C1 segment of cervical spinal cord (tissue), 14 donors: Measurements from ENCODE around the gene GPC6.
"Not testable (repeated sequence)": the region's sequence is repeated elsewhere in the genome, so short reads cannot be mapped to it uniquely, and the experiment has no call there.

Experiments
- DNase-seq, 14 donors: peaks; one replicate each; lab custom pipeline; 2025; lab: John Stamatoyannopoulos, UW

GPC6 gene

DNA sequence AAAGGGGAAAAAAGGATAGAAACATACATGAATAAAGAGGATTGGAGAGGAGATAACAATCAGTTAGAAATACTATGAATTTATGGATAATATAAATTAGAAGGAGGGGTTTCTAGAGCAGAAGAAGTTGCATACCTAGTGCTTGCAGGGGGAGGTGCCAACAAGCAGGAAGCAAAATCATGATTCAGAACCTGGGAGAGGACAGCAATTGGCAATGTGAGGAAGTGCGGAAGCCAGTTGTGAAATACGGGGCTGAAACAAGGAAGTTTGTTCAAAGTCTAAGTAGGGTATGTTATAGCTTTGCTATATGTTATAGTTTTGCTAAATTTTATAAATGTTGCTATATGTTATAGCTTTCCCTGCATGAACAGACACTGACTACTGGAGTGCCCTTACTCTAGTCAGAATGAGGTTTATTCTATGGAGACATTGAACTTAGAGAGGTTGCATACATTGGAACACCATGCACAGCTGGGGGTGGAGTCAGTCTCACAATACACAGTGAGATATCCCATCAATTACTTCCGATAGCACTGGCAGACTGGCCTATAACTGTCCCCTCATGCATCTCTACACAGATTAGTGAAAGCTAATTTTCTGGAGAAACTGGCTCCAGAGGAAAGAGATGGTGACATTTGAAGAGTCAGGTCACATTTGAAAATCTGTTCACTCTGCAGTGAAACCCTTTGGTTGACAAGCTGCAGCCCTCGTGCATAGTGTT is 92.1 kb downstream of the GPC6 start:
- no peak for DNase-seq

DNA sequence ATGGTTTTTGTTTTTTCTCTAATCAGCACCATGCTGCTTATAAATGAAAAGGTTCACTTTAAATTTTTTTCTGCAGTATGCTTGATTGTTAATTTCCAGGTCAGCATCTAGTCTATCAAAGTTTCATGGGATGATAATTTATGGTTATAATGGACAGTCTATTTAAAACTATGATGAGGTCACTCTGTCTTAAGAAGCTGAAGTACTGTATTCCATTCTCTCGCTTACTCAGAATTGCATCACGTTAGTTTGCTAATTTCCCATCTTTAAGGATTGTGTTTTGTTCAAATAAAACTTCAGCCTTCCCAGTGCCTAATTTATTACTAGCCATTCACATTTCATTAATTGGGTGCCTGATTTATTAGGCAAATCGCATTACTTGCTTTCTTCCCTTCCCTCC is 94.3 kb downstream of the GPC6 start:
- no peak for DNase-seq

- not testable (repeated sequence) for DNase-seq
Measured at GRCh38 chr13:93323880-93324279, 97.3 kb downstream of the GPC6 start.

GRCh38 chr13:93325303-93326233 is 99.0 kb downstream of the GPC6 start:
- DNase-seq, result no peak

- no peak for DNase-seq
Measured at GRCh38 chr13:93326234-93326811, 99.7 kb downstream of the GPC6 start.

DNA sequence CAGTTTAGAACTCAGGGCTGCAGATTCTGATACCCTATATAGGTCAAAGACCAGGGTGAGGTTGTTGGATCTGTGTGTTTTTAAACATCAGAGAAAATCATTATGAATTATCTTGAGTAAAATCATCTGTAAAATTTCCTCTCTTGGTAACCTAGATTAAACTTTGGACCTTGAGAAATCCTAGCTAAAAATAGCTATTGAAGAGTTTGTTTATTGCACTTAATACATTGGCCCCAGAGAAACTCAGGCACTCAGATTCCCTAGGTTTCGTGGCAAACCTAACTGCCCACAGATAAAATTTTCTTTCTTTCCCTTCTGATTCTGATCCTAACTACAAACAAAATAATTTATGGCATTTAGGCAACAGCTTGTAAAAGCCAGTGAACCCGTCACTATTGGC is 102.3 kb downstream of the GPC6 start:
- DNase-seq, result no peak

DNA sequence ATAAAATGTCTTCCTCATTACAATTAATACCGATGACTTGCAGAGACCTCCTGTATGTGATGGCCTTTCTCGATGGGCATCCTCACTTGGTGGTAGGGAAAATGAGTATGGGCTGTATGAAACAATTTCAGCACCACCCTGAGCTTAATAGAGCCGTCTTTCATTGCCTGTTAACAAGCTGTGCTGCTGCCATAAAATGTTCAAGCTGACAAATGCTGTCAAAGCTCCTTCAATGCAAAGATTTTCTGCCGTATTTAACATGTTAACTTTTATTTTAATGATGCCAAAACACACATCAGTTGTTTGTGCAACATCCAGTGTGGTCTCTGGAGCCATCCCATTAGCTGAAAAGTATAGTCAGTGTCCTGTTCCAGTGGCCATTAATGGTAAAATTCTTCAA is 110.1 kb downstream of the GPC6 start:
- no peak for DNase-seq

DNA sequence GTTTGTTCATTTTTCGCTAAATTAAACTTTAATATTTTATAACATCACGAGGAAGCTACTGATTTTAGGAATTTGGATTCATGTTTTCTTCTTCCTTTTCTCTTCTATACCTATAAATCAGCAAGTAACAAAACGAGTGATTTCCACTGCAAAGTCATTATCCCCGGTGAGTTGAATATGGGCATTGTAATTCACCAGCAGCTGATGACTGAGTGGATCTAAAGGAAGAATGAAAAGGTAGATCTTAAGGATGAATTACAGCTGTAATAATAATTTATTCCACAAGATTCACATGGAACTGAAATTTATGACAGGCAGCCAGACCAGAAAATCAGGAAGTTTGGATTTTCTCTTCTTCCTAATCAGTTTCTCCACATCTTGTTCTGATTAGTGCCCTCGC is 111.4 kb downstream of the GPC6 start:
- DNase-seq, result no peak

- no peak for DNase-seq
Measured at GRCh38 chr13:93338906-93339305, 112.3 kb downstream of the GPC6 start.

DNA sequence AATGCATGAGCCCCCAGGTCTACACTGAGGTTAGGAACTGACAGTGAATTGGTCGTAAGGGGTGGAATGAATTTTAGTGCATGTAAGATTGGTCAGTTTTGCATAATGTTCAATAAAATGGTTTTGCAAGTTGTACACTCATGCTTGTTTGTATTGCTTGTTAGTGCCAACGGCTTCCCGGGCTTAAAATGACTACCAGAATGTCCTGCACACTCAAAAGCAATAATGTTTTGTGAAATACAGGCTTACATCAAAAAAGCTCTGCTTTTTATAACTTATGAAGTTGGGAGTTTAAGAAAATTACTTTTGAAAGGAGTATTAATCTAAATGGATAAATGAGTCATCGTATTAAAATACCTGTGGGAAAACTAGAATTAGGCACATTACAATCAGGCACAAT is 112.9 kb downstream of the GPC6 start:
- DNase-seq, result no peak

DNA sequence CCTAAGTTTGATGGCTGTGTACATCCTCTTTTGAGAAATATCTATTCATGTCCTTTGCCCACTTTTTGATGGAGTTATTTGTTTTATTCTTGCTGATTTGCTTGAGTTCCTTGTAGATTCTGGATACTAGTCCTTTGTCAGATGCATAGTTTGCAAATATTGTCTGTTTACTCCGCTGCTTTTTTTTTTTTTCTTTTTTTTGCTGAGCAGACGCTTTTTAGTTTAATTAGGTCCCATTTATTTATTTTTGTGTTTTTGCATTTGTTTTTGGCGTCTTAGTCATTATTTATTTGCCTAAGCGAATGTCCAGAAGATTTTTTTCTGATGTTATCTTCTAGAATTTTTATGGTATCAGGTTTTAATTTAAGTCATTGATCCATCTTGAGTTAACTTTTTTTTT is 114.9 kb downstream of the GPC6 start:
- no peak for DNase-seq

DNA sequence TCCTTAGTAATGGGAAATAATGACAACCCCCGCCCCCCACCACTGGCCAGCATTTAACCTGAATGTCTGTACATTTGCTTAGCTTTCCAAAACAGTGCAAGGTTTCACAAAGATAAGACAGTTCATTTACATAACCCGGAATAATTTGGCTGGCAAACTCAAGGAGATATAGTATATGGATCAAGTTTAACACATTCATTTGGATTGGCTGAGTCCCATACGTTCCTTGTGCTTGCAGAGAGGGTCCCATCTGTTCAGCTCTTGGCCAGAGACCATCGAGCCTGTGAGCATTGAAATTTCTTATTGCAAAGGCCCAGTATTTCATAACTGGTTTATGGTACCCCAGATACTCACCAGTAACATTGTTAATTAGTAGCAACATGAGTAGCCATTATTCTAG is 116.5 kb downstream of the GPC6 start:
- DNase-seq, result no peak

GRCh38 chr13:93344048-93344705 is 117.6 kb downstream of the GPC6 start:
- DNase-seq, result no peak

- no peak for DNase-seq
Measured at GRCh38 chr13:93345024-93345423, 118.4 kb downstream of the GPC6 start.

- no peak for DNase-seq
Measured at GRCh38 chr13:93345770-93346169, 119.2 kb downstream of the GPC6 start.

DNA sequence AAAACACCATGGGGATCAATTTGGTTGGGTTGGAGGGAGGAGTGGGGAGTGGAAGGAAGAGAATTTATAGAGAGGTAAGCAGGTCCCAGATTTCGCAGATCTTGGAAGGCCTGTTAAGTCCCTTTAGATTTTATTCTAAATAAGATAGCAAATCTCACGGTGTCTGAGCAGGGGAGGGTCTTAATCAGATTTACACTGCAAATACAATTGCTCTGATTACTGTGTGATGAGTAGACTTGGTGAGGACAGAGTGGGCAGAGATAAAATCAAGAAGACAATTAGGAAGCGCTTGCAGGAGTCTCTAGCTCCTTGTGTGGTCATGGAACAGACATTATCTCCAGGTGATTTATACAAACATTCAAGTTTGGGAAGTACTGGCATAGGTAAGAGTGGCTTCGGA is 126.0 kb downstream of the GPC6 start:
- no peak for DNase-seq

- DNase-seq, result no peak
Measured at GRCh38 chr13:93355094-93355493, 128.5 kb downstream of the GPC6 start.

GRCh38 chr13:93356469-93356868 is 129.9 kb downstream of the GPC6 start:
- DNase-seq, result no peak

- DNase-seq, result no peak
Measured at GRCh38 chr13:93360021-93360420, 133.4 kb downstream of the GPC6 start.

DNA sequence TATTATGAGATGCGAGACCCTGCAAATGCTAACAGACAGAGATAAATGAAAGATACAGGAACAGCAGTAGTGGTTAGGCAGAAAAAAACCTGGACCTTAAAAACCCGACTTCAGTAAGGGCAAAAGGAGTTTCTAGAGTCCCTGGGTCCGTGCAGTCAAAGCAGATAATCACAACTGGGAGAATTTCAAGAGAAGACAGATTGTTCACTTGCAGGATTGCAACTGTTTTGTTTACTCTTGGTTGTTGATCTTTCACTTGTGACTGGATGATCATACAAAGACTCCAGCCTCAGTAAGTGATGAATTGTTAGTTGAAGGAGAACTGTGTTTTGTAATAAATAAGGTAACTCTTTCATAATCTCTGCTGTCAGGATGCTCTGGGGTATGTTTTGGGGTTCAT is 135.1 kb downstream of the GPC6 start:
- DNase-seq, result no peak

DNA sequence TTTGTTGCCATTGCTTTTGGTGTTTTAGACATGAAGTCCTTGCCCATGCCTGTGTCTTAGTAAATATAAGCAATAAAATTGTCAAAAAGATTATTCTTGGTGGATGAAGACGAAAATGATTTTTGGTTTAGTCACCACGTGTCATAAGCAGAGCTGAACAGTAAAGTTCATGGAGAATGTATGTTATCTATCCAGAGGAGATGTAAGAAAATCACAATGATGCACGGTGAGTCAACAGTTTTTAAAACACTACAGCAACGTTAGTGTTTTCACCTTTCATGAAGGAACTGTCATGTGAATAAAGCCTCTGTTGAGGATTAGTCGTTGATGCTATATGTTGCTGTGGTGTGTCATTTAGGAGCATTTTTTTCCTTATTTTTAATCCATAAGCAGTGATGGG is 137.6 kb downstream of the GPC6 start:
- no peak for DNase-seq

- DNase-seq, result no peak
Measured at GRCh38 chr13:93368296-93368695, 141.7 kb downstream of the GPC6 start.
